ENCODE measurements around the gene CCL14.
"Not testable (repeated sequence)": the region's sequence is repeated elsewhere in the genome, so short reads cannot be mapped to it uniquely, and the experiment has no call there.

The CCL14 gene

DNA sequence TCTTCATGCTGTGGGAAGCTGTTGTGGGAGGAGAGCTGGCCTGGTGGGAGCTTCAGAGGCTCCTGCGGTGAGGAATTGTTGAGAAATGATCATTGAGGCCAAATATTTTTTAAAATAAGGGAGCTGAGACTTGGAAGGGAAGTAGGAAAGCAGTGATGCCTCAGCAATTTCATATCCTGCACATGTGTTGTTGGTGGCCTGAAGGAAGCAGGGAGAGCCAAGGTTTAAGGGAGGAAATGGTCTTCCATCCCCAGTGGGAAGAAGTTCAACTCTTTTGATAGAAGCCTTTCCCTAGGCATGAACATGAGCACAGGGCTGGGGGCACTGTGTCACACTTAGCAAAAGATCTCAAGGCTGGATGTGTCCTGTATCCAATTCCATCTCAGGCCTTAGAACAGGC is at the start of gene CCL14:
CCL14 (minus strand) TSS at position 87 of the 400 bp plus-strand sequence; CDS start at position 7, 80 bp downstream.
- DNase-seq, result no peak

DNA sequence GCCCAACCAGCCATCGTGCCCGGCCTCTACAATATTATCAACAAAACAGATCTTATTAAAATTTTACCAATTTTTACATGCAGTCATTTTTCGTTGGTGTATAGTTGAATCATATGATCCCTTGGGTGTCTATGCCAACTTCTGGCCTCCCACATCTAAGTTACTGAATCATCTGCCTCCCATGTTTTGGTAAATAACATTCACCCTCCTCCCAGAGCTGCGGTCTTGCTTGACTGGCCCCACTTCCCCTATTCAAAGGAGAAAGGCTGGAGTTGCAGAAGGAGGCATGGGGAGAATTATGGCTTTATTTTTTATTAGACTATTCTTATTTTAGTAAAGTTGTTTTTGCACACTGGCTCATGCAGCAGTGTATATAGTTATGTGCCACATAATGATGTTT is 49.7 kb upstream of the CCL14 start:
- no peak for DNase-seq

DNA sequence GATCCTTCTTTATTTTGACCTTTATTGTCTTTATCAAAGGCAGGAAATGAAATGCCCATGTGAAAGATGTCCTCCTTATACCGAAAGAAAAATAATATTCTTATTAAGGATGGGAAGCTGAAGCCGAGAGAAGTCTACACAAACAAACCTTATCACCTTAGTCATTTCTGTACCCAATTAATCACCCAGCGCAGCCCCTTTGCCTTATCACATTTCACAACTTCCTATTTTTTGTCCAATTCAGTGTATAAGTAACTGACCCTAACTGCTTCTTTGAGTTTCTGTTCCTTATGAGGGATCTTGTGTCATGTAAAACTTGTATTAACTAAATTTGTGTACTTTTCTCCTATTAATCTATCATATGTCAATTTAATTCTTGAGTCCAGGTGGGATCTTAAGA is 47.6 kb upstream of the CCL14 start:
- no peak for DNase-seq

DNA sequence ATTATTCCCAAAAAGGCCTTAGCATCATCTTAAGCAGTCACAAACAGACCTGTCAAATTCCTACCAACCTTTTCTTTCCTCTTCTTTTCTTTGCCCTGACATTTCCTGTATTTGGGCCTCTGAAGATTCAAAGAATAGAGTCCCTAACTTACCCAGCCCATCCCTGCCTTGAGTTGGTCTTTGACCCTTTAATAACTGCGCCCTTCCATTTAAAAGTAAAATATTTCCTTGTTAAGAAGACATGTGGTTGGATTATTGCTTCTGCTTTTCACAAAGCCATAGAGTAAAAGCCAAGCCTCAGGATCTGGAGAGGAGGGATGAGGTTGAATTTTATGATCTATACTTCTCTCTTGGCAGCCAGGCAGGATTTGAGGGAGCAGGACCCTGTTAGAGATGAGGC is 44.4 kb upstream of the CCL14 start:
- DNase-seq, result no peak

DNA sequence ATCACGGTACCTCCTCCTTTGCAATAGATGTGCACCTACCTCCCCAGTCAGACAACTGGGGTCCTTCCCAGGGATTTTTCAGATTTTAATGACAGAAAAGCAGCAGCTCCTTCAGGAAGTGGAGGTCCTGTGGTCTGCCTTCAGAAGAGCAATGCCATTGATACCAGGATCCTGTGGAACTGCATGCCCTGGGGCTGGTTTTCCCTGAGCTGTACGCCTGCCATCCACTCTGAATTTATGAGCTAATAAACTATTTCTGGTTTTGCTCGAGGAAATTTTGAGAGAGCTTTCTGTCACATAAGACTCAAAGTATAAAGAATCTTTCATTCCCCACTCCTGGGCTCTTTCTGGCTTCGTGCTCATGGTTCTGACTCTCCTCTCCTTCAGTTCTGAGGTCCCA is 41.2 kb upstream of the CCL14 start:
- DNase-seq, result no peak

DNA sequence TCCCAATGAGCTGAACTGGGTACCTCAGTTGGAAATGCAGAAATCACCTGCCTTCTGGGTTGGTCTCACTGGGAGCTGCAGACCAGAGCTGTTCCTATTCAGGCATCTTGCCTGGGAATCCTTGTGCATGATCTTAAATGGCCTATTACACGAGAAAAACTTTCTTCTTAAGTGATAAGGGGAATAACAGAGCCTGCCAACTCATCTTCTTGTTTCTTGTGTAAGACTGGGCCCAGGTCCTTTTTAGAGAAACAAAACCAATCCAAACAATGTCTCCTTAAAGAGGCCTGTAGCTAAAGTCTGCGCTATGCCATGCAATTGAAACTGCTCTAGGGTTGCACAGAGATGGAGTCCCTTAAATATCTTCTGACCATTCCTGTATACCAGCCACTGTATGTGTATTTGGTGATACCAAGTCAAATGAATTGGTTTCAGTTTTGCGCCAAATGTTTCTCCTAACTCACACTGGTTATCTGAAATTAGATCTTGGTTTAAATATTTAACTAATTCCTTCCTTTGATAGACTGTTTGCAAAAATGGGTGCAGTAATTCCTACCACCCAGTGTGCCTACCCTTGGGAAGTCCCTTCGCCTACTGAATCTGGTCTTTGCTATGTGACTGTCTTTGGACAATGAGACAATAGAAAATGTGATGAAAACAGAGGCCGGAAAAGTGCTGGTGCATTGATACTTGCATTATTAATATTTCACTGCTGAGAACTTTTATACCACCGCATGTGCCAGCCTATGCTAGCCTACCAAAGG is 37.8 kb upstream of the CCL14 start:
- no peak for DNase-seq

DNA sequence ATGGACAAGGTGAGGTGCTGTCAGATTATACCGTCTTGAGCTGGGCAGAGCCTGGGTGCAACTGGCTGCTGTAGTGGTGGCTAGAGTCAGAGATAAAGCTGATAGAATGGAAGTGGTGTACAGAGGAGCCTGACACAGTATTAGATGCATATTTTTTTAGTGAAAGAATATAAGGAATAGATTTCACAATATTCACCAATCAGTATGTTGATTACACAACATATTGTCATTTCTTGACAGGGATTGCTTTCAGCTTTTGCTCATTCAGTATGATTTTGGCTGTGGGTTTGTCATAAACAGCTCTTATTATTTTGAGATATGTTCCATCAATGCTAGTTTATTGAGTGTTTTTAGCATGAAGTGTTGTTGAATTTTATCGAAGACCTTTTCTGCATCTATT is 32.9 kb upstream of the CCL14 start:
- DNase-seq, result no peak

DNA sequence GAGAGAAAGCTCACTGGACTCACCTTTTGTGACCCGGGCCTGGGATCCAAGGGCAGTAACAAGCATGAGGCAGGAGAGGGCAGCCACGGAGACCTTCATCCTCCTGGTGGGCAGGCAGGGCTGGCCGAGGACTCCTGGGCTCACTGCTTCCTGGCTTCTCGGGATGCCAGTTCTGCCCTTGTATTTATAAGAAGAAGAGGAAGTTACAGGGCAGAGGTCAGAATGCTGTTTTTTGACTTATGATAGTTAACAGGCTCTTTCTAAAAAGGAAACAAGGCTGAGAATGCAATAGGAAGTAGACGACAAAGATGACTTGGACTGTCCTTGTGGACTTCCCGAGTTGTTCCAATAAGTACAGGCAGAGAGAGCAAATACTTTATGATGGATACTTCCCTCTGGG is 31.3 kb upstream of the CCL14 start, which contains the start of gene CCL23:
CCL23 (minus strand) TSS at position 174 of the 400 bp plus-strand sequence; CDS start at position 99, 75 bp downstream.
- DNase-seq, result no peak

DNA sequence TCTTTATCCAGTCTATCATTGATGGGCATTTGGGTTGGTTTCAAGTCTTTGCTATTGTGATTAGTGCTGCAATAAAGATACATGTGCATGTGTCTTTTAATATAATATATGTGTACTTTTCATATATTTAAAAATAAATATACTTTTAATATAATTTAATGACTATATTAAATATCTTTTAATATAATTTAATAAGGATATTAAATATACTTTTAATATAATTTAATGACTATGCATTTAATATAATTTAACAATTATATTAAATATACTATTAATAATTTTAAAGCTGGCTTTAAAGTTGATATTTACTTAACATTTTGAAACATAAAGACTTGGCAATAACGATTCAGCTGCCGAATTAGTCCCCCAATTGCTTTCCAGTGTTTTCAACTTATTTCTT is 30.0 kb upstream of the CCL14 start:
- DNase-seq, result no peak

DNA sequence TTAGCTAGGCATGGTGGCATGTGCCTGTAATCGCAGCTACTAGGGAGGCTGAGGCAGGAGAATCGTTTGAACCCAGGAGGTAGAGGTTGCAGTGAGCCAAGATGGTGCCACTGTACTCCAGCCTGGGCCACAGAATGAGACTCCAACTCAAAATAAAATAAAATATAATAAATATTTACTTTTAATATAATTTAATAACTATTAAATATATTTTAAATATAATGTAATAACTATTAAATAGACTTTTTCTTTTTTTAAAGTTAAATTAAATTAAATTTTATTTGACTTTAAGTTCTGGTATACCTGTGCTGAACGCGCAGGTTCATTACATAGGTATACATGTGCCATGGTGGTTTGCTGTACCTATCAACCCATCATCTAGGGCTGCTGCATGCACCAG is 29.4 kb upstream of the CCL14 start:
- DNase-seq, result not testable (repeated sequence)

DNA sequence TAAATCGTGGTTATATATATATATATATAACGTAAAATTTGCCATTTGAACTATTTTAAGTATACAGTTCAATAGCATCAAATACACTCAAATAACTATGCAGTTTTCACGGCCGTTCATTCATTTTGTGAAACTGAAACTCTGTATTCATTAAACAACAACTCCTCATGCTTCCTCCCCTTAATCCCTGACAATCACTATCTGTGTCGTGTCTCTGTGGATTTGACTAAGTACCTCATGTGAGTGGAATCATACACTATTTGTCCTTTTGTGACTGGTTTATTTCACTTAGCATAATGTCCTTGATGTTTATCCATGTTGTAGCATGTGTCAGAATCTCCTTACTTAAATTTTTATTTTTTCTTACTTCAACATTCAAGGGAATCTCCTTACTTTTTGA is 28.4 kb upstream of the CCL14 start:
- no peak for DNase-seq

DNA sequence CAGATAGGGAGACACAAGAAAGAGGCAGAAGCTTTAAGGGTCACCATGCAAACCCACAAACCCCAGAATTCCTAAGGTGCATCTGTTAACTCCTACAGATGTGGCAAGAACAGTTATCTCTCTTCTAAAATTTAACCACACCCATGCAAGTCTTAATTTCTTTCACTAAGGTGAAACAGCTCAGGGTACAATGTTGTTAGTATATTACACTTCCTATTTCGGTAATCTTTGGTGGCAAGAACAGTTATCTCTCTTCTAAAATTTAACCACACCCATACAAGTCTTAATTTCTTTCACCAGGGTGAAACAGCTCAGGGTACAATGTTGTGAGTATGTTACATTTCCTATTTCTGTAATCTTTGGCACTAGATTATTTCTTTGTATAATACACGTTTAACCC is 24.7 kb upstream of the CCL14 start:
- DNase-seq, result no peak

DNA sequence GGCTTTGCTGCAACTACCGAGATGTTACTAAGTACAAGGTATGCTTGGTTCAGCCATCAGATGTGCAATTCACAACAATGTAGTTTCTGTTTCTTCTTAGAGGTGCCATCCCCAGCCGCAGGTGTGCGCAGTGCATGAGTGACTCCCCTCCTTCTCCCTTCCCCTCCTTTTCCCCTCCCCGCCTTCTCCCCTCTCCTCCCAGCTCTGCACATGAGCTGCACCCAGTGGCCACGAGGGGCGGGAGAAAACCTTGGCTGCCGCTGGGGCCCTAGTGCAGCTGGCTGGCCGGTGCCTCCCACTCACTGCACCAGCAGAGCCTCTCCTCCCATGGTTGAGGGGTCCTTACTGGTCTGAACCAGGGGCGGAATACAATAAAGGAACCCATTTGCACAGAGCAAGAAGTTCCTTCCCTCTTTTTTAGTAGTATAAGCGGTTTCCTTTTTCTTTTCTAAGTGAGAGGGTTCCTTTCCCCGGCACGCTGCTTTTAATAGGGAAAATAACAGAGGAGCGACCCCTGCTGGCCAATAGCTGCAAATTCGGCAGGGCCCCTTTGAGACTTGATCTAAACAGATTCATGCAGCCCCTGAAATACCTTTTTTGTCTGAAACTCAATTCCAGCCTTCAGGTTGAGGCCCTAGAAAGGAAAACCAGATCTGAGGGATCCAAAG is 22.6 kb upstream of the CCL14 start:
- DNase-seq, result no peak

DNA sequence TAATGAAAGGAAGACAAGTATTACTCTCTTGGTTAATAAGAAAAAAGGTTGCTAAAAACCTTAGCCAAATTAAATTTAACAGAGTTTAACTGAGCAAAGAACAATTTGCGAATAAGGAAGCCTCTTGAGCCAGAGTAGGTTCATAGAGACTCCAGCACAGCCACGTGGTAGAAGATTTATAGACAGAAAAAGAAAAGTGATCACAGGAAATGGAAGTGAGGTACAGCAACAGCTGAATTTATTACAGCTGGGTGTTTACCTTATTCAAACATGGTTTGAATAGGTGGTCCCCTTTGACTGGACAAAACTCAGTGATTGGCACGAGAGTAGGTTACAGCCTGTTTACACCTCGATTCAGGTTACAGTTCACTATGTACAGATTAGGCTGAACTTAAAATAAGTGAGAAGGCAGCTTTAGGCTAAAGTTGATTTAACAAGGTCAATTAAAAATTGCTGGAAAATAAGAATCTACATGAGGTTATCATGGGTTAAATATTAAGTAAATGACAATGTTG is 18.1 kb upstream of the CCL14 start:
- no peak for DNase-seq

DNA sequence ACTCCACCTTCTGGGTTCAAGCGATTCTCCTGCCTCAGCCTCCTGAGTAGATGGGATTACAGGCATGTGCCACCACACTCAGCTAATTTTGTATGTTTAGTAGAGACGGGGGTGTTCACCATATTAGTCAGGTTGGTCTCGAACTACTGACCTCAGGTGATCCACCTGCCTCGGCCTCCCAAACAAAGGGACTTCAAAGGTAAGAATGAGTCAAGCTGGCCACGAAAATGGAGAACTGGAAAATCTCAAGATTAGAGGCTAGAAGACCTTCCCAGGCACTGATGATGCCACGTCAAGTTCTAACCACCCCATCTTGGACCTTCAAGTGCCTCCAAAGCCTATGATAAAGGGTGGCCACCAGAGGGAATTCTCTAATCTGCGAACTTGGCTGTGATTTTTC is 16.1 kb upstream of the CCL14 start:
- no peak for DNase-seq

DNA sequence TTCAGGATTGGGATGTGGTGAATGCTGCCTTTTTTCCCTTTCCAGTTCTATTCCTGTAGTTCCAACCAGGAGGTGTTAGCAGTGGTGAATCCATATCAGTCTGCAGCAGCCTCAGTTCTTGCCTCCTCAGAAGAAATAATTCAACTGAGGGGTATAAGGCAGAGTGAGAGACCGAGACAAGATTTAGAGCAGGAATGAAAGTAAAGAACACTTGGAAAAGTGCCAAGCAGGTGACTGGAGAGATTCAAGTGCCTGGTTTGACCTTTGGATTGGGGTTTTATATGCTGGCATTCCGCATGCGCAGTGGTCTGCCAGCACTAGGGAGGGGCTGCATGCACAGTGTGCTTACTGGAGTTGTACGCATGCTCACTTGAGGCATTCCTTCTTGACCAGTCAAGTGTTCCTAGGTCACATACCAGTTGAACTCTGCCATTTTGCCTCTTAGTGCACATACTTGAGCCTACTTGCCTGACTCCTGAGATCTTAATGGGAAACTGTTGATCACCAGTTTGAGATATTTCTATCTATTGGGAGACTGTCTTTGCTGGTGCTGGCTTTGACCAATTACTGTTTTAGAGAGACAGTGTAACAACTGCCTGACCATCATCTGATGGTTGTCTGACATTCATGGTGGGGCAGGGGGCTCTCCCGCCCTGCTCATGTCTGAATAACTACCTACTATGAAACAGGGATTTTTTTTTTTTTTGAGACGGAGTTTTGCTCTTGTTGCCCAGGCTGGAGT is 15.5 kb upstream of the CCL14 start:
- no peak for DNase-seq

DNA sequence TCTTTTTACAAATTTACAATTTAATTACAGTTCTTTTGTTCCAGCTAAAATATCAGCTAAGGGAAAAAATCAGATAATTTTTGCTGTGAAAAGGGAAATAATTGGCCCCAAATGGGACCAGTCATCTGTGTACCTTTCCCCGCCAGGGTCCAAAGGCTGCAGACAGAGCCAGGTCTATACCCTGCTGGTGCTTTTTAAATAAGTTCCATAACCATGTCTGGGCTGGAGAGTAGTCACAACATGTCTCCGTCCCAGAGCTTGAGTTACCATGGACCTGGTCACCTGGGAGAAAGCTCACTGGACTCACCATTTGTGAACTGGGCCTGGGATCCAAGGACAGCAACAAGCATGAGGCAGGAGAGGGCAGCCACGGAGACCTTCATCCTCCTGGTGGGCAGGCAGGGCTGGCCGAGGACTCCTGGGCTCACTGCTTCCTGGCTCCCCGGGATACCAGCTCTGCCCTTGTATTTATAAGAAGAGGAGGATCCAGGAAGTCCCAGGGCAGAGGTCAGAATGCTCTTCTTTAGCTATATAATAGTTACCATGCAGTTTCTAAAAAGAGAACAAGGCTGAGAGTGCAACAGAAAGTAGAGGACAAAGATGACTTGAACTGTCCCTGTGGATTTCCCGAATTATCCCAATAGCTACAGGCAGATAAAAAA is 14.7 kb upstream of the CCL14 start, which contains the start of gene CCL15:
CCL15 (minus strand) TSS at position 444 of the 662 bp plus-strand sequence; CDS start at position 383, 61 bp downstream.
- no peak for DNase-seq

DNA sequence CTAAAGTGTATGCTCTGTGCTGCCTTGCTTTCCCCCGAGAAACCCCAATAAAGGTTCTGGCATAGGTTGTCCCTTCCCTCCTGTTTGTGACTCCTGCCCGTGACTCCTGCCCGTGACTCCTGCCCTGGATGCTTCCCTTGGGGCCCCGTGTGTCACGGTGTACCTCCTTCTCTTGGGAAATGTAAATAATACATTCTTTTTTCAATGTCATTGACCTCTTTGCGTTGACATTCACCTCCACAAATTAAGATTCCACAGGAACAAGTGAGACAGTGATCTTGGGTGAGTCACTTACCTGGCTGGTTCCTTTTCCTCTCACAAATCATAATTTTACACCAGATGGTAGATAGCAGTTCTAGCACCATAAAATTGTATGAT is 14.2 kb upstream of the CCL14 start:
- no peak for DNase-seq

DNA sequence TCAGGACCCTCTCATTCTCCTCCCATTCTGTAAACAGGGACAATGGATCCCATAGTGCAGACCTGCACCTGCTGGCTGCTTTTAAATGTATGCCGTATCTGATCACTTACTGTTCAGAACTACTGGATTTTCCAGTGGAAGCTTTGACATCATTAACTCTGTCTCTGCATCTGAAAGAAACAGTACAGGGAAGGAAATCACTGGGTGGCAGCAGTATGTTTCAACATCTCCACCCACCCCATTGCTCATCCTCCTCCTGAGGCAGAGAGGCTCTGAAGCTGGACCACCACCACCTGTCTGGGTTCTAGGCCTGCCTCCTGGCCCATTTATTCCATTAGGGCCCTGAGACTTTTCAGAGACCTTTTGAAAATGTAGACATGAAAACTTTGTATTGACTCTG is 12.2 kb upstream of the CCL14 start:
- no peak for DNase-seq

DNA sequence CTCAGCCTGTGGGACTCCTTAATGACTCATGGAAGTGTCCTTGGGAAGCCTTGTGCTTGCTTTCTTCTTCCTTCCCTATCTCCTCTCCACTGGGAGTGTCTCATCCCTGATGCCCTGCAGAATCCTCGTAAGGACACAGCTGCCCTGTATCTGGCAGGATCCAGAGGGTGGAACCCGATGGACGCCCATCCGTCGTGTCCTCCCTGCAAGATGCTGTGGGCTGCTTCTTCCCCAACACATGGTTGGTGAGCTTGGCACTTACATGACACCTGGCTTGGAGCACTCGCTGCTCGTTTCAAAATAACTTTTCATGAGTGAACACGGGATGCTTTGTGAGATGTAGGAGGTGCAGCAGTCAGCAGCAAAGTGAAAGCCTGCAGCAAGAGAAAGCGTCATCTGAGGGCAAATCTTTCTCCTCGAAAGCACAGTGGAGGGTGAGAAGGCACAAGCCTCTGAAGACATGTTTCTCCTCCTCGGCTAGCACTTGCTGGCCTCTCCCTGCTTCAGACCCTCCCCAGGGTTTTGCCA is 11.6 kb upstream of the CCL14 start:
- no peak for DNase-seq

DNA sequence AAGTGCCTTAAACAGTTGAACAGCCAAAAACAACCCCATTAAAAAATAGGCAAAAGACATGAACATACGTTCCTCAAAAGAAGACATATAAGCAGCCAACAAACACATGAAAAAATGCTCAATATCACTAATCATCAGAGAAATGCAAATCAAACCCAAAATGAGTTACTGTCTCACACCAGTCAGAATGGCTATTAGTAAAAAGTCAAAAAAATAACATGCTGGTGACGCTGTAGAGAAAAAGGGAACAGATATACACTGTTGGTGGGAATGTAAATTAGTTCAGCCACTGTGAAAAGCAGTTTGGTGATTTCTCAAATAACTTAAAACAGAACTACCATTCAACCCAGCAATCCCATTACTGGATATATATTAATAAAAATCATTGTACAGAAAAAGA is 8.8 kb upstream of the CCL14 start:
- not testable (repeated sequence) for DNase-seq

DNA sequence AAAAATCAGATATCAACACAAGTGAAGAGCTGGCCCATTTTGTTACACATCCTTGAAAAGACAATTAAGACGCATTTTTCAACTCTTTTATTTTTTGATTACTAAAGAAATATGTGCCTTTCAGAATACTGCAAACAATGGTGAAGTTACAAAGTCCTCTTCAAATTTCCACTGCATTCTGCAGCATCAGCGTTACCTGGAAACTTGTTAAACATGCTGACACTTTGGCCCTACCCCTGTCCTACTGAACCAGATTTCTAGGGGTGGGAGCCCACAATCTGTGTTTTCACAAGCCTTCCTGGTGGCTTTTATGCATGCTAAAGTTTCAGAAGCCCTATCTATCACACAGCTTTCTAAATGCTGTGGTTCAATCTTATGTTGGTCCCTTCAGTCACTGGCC is 4.5 kb upstream of the CCL14 start:
- DNase-seq, result no peak

DNA sequence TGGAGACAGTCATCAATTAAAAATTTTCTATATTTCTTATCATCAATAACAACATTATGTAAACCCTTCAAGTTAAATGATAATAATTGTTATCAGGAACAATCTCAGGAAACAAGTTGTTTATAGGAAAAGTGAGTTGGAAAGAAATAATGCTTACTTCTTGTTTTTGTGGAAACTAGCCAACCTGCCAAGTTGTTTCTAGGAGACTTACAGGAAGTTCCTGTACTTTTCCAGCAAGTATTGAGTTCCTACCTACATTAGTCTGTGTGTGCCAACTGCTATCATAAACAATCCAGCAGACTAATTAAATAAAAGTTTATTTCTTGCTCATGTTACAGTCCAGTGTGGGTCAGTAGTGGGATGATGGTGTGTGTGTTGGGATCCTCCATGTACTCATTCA is 1.6 kb upstream of the CCL14 start:
- no peak for DNase-seq
